ENCODE measurements around the gene SENP1. TPM values are rescaled to one million over a fixed set of nuclear protein-coding genes. Genes with fewer than 3 reads are reported as not detected.

Gene SENP1
- total and polyA plus RNA-seq, 7 donors, result 4.2 to 26.0 (median 16.9) TPM

DNA sequence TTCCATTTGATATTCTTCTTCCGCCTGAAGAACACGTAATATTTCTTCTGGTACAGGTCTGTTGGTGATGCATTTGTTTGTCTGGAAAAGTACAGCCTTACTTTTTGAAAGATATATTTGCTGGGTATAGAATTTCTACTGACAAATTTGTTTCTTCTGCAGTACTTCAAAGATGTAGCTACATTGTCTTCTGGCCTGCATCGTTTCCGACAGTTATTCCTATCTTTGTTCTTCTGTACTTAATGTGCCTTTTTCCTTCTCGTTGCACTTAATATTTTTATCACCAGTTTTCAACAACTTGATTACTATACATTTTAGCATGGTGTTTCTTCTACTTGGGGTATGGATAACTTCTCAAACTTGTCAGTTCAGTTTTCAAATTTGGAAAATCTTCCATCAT, 47.1 kb downstream of the SENP1 start:
- Histone ChIP-seq H3K27ac (no peak overlapping the region), H3K4me3 (no peak overlapping the region), H3K36me3 (peaks cover 0 to 55% (median 20%) of the 10 kb centered on the region in 4 donors), H3K9me3 (peaks cover 0 to 2% (median 0%) of the 10 kb centered on the region in 4 donors), H3K27me3 (no peaks in the 10 kb centered on the region), H3K4me1 (no peaks in the 10 kb centered on the region)
- WGBS, 2 donors, result 99% methylated on average over 5 of the region's 5 CpGs
- no peak for DNase-seq
- intact Hi-C loops (cut with DNase I), result no loop called here
- TF ChIP-seq POLR2A (IDR thresholded peaks at IDR 0.05), result no peak
- no peak for TF ChIP-seq EP300 (IDR thresholded peaks at IDR 0.05)
- TF ChIP-seq POLR2AphosphoS5 (IDR thresholded peaks at IDR 0.05), result no peak
- TF ChIP-seq, protein P1, sequence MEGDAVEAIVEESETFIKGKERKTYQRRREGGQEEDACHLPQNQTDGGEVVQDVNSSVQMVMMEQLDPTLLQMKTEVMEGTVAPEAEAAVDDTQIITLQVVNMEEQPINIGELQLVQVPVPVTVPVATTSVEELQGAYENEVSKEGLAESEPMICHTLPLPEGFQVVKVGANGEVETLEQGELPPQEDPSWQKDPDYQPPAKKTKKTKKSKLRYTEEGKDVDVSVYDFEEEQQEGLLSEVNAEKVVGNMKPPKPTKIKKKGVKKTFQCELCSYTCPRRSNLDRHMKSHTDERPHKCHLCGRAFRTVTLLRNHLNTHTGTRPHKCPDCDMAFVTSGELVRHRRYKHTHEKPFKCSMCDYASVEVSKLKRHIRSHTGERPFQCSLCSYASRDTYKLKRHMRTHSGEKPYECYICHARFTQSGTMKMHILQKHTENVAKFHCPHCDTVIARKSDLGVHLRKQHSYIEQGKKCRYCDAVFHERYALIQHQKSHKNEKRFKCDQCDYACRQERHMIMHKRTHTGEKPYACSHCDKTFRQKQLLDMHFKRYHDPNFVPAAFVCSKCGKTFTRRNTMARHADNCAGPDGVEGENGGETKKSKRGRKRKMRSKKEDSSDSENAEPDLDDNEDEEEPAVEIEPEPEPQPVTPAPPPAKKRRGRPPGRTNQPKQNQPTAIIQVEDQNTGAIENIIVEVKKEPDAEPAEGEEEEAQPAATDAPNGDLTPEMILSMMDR (IDR thresholded peaks at IDR 0.05), result no peak

DNA sequence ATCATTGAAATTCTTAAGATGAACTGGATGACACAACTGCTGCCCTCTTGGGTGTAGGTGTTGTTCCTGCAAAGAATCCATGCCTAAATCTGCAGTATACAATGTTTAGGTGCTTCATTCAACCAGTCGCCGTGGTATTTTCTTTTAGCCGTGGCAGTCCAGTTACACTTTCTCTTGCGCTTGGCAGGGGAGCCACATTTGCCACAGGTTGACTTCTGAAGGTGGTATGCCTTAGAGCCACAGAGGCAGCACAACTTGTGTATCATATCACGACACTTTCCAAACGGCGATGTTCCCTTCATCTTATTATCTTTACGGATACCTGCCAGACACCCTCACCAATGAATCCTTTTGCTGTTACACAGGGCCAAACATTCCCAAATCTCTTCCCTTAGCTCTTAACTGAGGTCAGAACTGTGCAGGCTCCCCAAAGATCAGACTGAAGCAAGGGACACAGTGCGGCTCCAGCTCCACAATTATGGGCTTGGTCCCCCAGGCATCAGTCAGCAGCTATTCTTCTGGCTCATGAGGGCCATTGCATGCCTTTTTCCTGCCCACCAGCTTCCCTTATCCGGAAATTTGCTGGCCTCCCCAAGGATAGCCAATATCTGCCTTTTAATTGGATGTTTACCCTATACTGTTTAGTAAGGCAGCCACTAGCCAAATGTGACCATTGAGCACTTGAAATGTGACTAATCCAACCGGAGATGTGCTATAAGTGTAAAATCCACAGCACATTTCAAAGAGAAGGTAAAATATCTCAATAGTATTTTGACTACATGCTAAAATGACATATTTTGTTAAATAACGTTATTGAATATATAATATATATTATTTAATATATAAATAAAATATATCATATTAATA, 50.7 kb downstream of the SENP1 start:
- Histone ChIP-seq H3K4me3 (no peak overlapping the region), H3K27me3 (no peaks in the 10 kb centered on the region), H3K4me1 (no peaks in the 10 kb centered on the region), H3K27ac (no peak overlapping the region), H3K9me3 (peaks cover 0 to 2% (median 0%) of the 10 kb centered on the region in 4 donors), H3K36me3 (peaks cover 0 to 25% (median 3%) of the 10 kb centered on the region in 4 donors)
- TF ChIP-seq POLR2AphosphoS5 (IDR thresholded peaks at IDR 0.05), result no peak
- 97 to 98% methylated on average over 12 of the region's 12 CpGs for WGBS, 2 donors
- DNase-seq, result no peak
- intact Hi-C loops (cut with DNase I), result no loop called here

DNA sequence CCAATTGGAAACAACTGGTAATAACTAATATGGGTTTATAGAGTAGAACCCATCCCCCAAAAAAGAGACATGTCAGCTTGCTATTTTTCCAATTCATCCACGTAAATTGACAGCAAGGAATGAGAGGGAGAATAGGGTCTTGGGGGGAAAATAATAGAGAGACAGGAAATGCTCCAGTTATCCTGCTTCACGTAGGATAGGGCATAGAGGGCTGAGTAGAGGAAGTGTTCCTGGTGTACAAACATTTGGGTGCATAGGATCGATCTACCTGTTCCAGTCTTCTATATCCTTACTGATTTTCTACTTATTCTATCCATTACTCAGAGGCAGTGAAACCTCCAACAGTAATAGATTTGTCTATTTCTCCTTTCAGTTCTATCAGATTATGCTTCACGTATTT, 52.0 kb downstream of the SENP1 start:
- H3K27ac ChIP-seq, result no peak overlapping the region
- no peaks in the 10 kb centered on the region for H3K27me3 ChIP-seq
- 94 to 95% methylated on average over 4 of the region's 4 CpGs for WGBS, 2 donors
- intact Hi-C loops (cut with DNase I), result no loop called here
- H3K9me3 ChIP-seq, result peaks cover 0 to 2% (median 0%) of the 10 kb centered on the region in 4 donors
- H3K36me3 ChIP-seq, result peaks cover 0 to 21% (median 0%) of the 10 kb centered on the region in 4 donors
- no peak for DNase-seq
- H3K4me3 ChIP-seq, result no peak overlapping the region
- TF ChIP-seq POLR2AphosphoS5 (IDR thresholded peaks at IDR 0.05), result no peak
- TF ChIP-seq POLR2A (IDR thresholded peaks at IDR 0.05), result no peak
- TF ChIP-seq EP300 (IDR thresholded peaks at IDR 0.05), result no peak
- TF ChIP-seq, protein P1 (IDR thresholded peaks at IDR 0.05), result no peak
- H3K4me1 ChIP-seq, result no peaks in the 10 kb centered on the region

DNA sequence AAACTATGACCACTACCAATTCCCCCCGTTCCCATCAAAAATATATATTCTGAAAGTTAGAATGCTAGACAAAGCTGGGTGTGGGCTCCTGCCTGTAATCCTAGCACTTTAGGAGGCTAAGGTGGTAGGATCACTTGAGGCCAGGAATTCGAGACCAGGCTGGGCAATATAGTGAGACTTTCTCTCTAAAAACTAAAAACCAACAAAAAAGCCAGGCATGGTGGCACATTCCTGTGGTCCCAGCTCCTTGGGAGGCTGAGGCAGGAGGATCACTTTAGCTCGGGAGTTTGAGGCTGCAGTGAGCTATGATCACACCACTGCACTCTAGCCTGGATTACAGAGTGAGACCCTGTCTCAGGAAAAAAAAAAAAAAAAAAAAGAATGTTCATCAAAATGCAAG, 52.8 kb downstream of the SENP1 start:
- WGBS, 2 donors, result 95 to 97% methylated on average over 3 of the region's 3 CpGs
- intact Hi-C loops (cut with DNase I), result no loop called here
- no peaks in the 10 kb centered on the region for H3K4me1 ChIP-seq

DNA sequence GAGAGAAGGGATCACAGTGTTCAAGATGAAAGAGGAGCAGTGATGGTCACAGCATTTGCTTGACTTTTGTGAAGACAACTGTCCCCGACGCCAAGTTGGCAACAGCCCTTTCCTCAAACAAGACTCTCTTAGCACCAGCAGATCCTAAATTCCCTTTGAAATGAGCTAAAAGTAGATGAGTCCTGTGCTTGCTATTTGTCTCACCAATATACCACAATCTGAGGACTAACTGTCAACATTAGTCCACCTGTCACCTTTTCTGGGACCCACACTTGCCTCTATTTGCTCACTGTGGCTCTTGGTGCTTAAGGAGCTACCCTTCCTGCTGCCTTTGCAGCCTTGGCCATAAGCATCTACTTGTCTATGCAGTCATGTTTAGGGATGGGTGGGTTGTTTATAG, 54.2 kb downstream of the SENP1 start:
- no peak for DNase-seq
- H3K27ac ChIP-seq, result no peak overlapping the region
- intact Hi-C loops (cut with DNase I), result no loop called here
- H3K4me1 ChIP-seq, result no peaks in the 10 kb centered on the region
- H3K9me3 ChIP-seq, result no peaks in the 10 kb centered on the region
- 98 to 100% methylated on average over 2 of the region's 2 CpGs for WGBS, 2 donors
- no peak overlapping the region for H3K4me3 ChIP-seq
- H3K36me3 ChIP-seq, result peaks cover 0 to 35% (median 5%) of the 10 kb centered on the region in 4 donors
- H3K27me3 ChIP-seq, result no peaks in the 10 kb centered on the region
- no peak for TF ChIP-seq POLR2A (IDR thresholded peaks at IDR 0.05)
- no peak for TF ChIP-seq EP300 (IDR thresholded peaks at IDR 0.05)
- no peak for TF ChIP-seq POLR2AphosphoS5 (IDR thresholded peaks at IDR 0.05)

More for the DNA sequence above, 52.8 kb downstream of the SENP1 start:
- Histone ChIP-seq H3K27me3 (no peaks in the 10 kb centered on the region), H3K36me3 (peaks cover 0 to 21% (median under 1%) of the 10 kb centered on the region in 4 donors), H3K4me3 (no peak overlapping the region), H3K27ac (no peak overlapping the region), H3K9me3 (no peaks in the 10 kb centered on the region)
- TF ChIP-seq POLR2A (IDR thresholded peaks at IDR 0.05), result no peak
- DNase-seq, result no peak

DNA sequence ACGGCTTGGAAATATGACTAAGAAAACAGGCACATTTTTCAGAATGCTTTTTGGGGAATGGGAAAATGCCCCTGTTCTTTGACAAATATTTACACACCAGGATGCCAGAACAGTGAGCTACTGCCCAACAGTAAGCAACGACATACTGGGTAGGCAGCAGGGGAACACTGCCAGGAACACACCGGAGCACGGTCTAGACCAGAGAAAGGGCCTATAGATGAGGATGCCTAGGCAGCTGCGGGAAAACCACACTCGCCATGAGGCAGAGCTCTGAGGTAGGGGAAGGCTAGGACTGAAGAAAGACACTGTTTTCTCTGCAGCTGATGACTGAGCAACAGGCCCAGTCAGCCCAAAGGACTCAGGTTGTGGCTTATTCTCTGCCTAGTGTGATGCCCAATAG, 55.7 kb downstream of the SENP1 start:
- no peaks in the 10 kb centered on the region for H3K27me3 ChIP-seq
- no peak overlapping the region for H3K27ac ChIP-seq
- intact Hi-C loops (cut with DNase I), result no loop called here
- H3K9me3 ChIP-seq, result no peaks in the 10 kb centered on the region
- TF ChIP-seq POLR2A (IDR thresholded peaks at IDR 0.05) (no peak), POLR2AphosphoS5 (IDR thresholded peaks at IDR 0.05) (no peak), EP300 (IDR thresholded peaks at IDR 0.05) (no peak)
- TF ChIP-seq, protein P1 (IDR thresholded peaks at IDR 0.05), result no peak
- H3K36me3 ChIP-seq, result peaks cover 0 to 50% (median 10%) of the 10 kb centered on the region in 4 donors
- no peak for DNase-seq
- no peaks in the 10 kb centered on the region for H3K4me1 ChIP-seq
- 93 to 96% methylated on average over 6 of the region's 6 CpGs for WGBS, 2 donors
- no peak overlapping the region for H3K4me3 ChIP-seq

Data from sigmoid colon (tissue), 7 donors.